Liver (tissue), 9 donors: Measurements from ENCODE around the gene PABPC3. TPM values are rescaled to one million over a fixed set of nuclear protein-coding genes. Genes with fewer than 3 reads are reported as not detected.

Experiments
- DNase-seq: peaks from one replicate; pipeline ENCODE4 v3.0.0-alpha.2; 2017; ENCODE audit warnings: low spot score
- H3K27ac ChIP-seq, 2 donors: one replicate each; pipeline ENCODE4 v1.7.0; 2013; ENCODE audit warnings: inconsistent platforms in 2 of 2, low read length in 2 of 2, control low read depth in 1 of 2, low read depth in 1 of 2, mild to moderate bottlenecking in 1 of 2
- H3K27me3 ChIP-seq, 4 donors: one replicate each; pipeline versions ENCODE4 v1.6.1 to v1.7.0; 2013; ENCODE audit warnings: low read length in 3 of 4, inconsistent platforms in 1 of 4, mild to moderate bottlenecking in 1 of 4, moderate library complexity in 1 of 4; ENCODE audit not compliant: control insufficient read depth in 4 of 4, insufficient read depth in 4 of 4
- H3K36me3 ChIP-seq, 4 donors: one replicate each; pipeline versions ENCODE4 v1.6.1 to v1.7.0; 2013; ENCODE audit warnings: low read length in 3 of 4, mild to moderate bottlenecking in 3 of 4, low read depth in 1 of 4, moderate library complexity in 1 of 4; ENCODE audit not compliant: control insufficient read depth in 4 of 4, insufficient read depth in 3 of 4
- H3K4me1 ChIP-seq, 4 donors: one replicate each; pipeline versions ENCODE4 v1.6.1 to v1.7.0; 2013; ENCODE audit warnings: low read length in 3 of 4, mild to moderate bottlenecking in 3 of 4, moderate library complexity in 1 of 4; ENCODE audit not compliant: control insufficient read depth in 4 of 4, insufficient read depth in 4 of 4
- H3K4me3 ChIP-seq, 3 donors: one replicate each; pipeline versions ENCODE4 v1.6.1 to v1.7.0; 2013; ENCODE audit warnings: low read length in 3 of 3, control low read depth in 1 of 3, low read depth in 1 of 3, mild to moderate bottlenecking in 1 of 3
- H3K9ac ChIP-seq, 2 donors: one replicate each; pipeline ENCODE4 v1.7.0; 2013; ENCODE audit warnings: low read length in 2 of 2, mild to moderate bottlenecking in 2 of 2, moderate library complexity in 2 of 2, control low read depth in 1 of 2, low read depth in 1 of 2
- H3K9me3 ChIP-seq, 4 donors: one replicate each; pipeline versions ENCODE4 v1.6.1 to v1.7.0; 2013; ENCODE audit warnings: low read length in 3 of 4; ENCODE audit not compliant: control insufficient read depth in 4 of 4
- ATF3 ChIP-seq: IDR thresholded peaks from 2 replicates; pipeline ENCODE4 v1.6.1; 2016; ENCODE audit warnings: antibody characterized with exemption
- CTCF ChIP-seq: fragments of 150-350 bp; IDR thresholded peaks from 2 replicates; pipeline ENCODE4 v1.5.1; 2017; ENCODE audit warnings: improper control_type of control experiment, low read depth, low read length; ENCODE audit not compliant: missing input control
- EGR1 ChIP-seq, 2 donors: IDR thresholded peaks; 2 replicates each; pipeline ENCODE4 v1.6.1; 2016 to 2018; ENCODE audit warnings: antibody characterized with exemption in 2 of 2, low read depth in 2 of 2
- FOXA1 ChIP-seq: IDR thresholded peaks from 2 replicates; pipeline ENCODE4 v1.6.1; 2016; ENCODE audit warnings: antibody characterized with exemption
- GABPA ChIP-seq, 2 donors: IDR thresholded peaks in 1 of 2; conservative IDR thresholded peaks in 1 of 2; 2 replicates each; pipeline ENCODE4 v1.6.1; 2016; ENCODE audit warnings: antibody characterized with exemption in 2 of 2, mild to moderate bottlenecking in 1 of 2, moderate library complexity in 1 of 2
- HNF4A ChIP-seq, 2 donors: conservative IDR thresholded peaks; 2 replicates each; pipeline ENCODE4 v1.6.1; 2016; ENCODE audit warnings: antibody characterized with exemption in 2 of 2, mild to moderate bottlenecking in 2 of 2
- HNF4G ChIP-seq: IDR thresholded peaks from 2 replicates; pipeline ENCODE4 v1.6.1; 2016; ENCODE audit warnings: antibody characterized with exemption
- JUND ChIP-seq, 2 donors: IDR thresholded peaks; 2 replicates each; pipeline ENCODE4 v1.6.1; 2016; ENCODE audit warnings: antibody characterized with exemption in 2 of 2
- MAX ChIP-seq: IDR thresholded peaks from 2 replicates; pipeline ENCODE4 v1.6.1; 2016; ENCODE audit warnings: antibody characterized with exemption
- RAD21 ChIP-seq, 2 donors: IDR thresholded peaks; 2 replicates each; pipeline ENCODE4 v1.6.1; 2016; ENCODE audit warnings: antibody characterized with exemption in 2 of 2, mild to moderate bottlenecking in 2 of 2
- REST ChIP-seq: IDR thresholded peaks from 2 replicates; pipeline ENCODE4 v1.6.1; 2016; ENCODE audit warnings: antibody characterized with exemption, mild to moderate bottlenecking
- RXRA ChIP-seq, 2 donors: IDR thresholded peaks; 2 replicates each; pipeline ENCODE4 v1.6.1; 2017 to 2018; ENCODE audit warnings: antibody characterized with exemption in 2 of 2, mild to moderate bottlenecking in 1 of 2
- SP1 ChIP-seq: IDR thresholded peaks from 2 replicates; pipeline ENCODE4 v1.6.1; 2018; ENCODE audit warnings: antibody characterized with exemption, mild to moderate bottlenecking
- YY1 ChIP-seq: IDR thresholded peaks from 2 replicates; pipeline ENCODE4 v1.6.1; 2016; ENCODE audit warnings: antibody characterized with exemption, mild to moderate bottlenecking
- ZBTB33 ChIP-seq: IDR thresholded peaks from 2 replicates; pipeline ENCODE4 v1.6.1; 2016; ENCODE audit warnings: antibody characterized with exemption
- WGBS: extraction: QIAGEN DNeasy Blood & Tissue Kit; methylation state at CpG from one replicate; pipeline ENCODE4 v1.1.7; 2013; 5-methylcytosine and 5-hydroxymethylcytosine counted together
- polyA plus RNA-seq, 2 donors: library from polyadenylated mRNA; stranded (reverse) in 1 of 2; unstranded in 1 of 2; fragments of 200-250 nt in 1 of 2; fragments of >200 nt in 1 of 2; fragmentation: Nextera tagmentation in 1 of 2; extraction: Ambion mirVana in 1 of 2; gene quantifications; one replicate each; pipeline versions ENCODE4 v1.2.1 to v1.2.3, GENCODE V29; 2013 to 2015
- total RNA-seq, 2 donors: library from RNA; depleted of rRNA; stranded (reverse); fragments of >200 nt; gene quantifications; one replicate each; pipeline ENCODE4 v1.2.3, GENCODE V29; 2014
- donor health status: healthy.
- donor health status: healthy.
- donor health status: healthy.
- donor health status: healthy.
- donor health status: healthy.

The PABPC3 gene
- total and polyA plus RNA-seq, 4 donors, result under 0.01 to 0.19 (median 0.08) TPM; not detected in 1

- WGBS, result 17% methylated on average over 15 of the region's 15 CpGs
- peaks cover 0 to 12% (median 1%) of the 10 kb centered on the region in 4 donors for H3K9me3 ChIP-seq
- TF ChIP-seq YY1 (no peak), ZBTB33 (no peak), FOXA1 (no peak), HNF4G (no peak), REST (no peak), RXRA (IDR thresholded peaks at IDR 0.05) (no peak), GABPA (IDR thresholded peaks at IDR 0.05 in 1 of 2, conservative IDR thresholded peaks at IDR 0.05 in 1 of 2) (no peak), JUND (IDR thresholded peaks at IDR 0.05) (no peak), ATF3 (no peak), HNF4A (conservative IDR thresholded peaks at IDR 0.05) (no peak), MAX (no peak)
- no peak overlapping the region for H3K4me3 ChIP-seq
- H3K4me1 ChIP-seq, result no peaks in the 10 kb centered on the region
- no peak overlapping the region for H3K9ac ChIP-seq
- peaks cover 0 to 3% (median 0%) of the 10 kb centered on the region in 4 donors for H3K27me3 ChIP-seq
- no peak overlapping the region for H3K27ac ChIP-seq
- DNase-seq, result no peak
- H3K36me3 ChIP-seq, result no peaks in the 10 kb centered on the region
These were observed 41.2 kb downstream of the PABPC3 start for GRCh38 chr13:25136880-25137787.

- WGBS, result 62% methylated on average over 3 of the region's 3 CpGs
- peaks cover 0 to 12% (median 1%) of the 10 kb centered on the region in 4 donors for H3K9me3 ChIP-seq
- H3K36me3 ChIP-seq, result no peaks in the 10 kb centered on the region
- H3K4me3 ChIP-seq, result no peak overlapping the region
- H3K4me1 ChIP-seq, result no peaks in the 10 kb centered on the region
- DNase-seq, result no peak
- no peak overlapping the region for H3K9ac ChIP-seq
- TF ChIP-seq RXRA (IDR thresholded peaks at IDR 0.05) (no peak), SP1 (no peak), CTCF (no peak), RAD21 (IDR thresholded peaks at IDR 0.05) (no peak), EGR1 (IDR thresholded peaks at IDR 0.05; ENCODE audit: low read depth in 2 of 2) (no peak)
- H3K27ac ChIP-seq, result no peak overlapping the region
- H3K27me3 ChIP-seq, result peaks cover 0 to 3% (median 0%) of the 10 kb centered on the region in 4 donors
These were observed 41.8 kb downstream of the PABPC3 start for GRCh38 chr13:25137788-25138115.
